ENCODE measurements around the gene FZD4. TPM values are rescaled to one million over a fixed set of nuclear protein-coding genes. Genes with fewer than 3 reads are reported as not detected.
A peak's percentile ranks its signal among the peaks of the same experiment; 100 is the strongest.

Gene FZD4
- total RNA-seq, 1 donor from 2014 or later = 4.7 TPM

DNA sequence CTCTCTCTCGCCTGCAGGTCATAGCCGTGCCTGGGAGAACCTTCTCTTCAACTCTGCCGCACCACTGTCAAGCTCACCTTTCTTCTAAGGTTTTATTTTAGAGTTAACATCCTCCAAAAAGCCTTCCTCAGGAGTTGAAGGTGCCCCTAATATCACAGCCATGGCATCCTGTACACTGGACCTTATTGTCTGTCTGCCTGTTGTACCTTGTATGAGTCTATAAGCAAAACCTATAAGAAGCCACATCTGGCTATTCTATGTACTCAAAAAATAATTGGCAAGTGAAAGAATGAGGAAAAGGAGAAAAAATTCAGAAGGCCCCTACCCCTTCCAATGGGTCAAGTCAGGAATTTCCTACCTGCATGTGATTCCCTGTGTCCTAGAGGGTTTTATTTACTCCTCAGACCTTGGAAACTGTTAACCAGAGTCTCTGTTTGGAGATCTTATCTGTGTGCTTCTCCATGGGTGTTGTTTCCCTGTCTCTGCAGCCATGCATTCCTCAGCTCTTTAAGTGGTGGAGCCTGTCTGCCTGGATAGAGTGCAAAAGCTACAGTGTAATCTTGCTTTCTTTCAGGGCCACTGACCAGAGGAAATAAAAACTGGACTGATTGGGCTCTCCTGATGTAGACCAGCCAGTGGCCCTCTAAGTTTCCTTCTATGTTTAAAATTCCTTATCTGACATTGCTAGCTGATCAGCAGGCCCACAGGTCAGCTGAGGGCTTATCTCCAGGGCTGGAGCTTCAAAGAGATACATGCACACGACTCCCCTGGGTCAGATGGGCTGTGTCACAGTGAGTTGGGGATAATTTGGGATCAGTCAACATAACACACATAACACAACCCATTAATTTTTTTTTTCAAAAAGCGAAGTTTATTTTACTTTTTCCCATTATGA lies 44.9 kb upstream of the FZD4 start:
- Mint-ChIP-seq H3K4me3 (ENCODE audit: unreplicated experiment) (no peak overlapping the region), H3K9me3 (ENCODE audit: unreplicated experiment) (no peaks in the 10 kb centered on the region), H3K36me3 (ENCODE audit: low read depth, unreplicated experiment) (no peaks in the 10 kb centered on the region), H3K4me1 (ENCODE audit: low read depth, unreplicated experiment) (peaks cover 14% of the 10 kb centered on the region), H3K27me3 (ENCODE audit: low read depth, unreplicated experiment) (no peaks in the 10 kb centered on the region), H3K27ac (ENCODE audit: unreplicated experiment) (peak overlapping the region; percentile 15)
- Histone ChIP-seq H3K4me3 (ENCODE audit: insufficient read depth, low read depth, low read length) (no peak overlapping the region), H3K27me3 (ENCODE audit: insufficient read depth, low read length) (no peaks in the 10 kb centered on the region), H2AFZ (ENCODE audit: low read depth, low read length) (no peak overlapping the region), H3K4me2 (ENCODE audit: low read length) (no peak overlapping the region), H3K9ac (ENCODE audit: low read length) (no peak overlapping the region), H3K4me1 (ENCODE audit: insufficient read depth, low read length) (no peaks in the 10 kb centered on the region), H4K20me1 (ENCODE audit: insufficient read depth, low read length) (no peaks in the 10 kb centered on the region), H3K79me2 (ENCODE audit: insufficient read depth, low read length) (no peaks in the 10 kb centered on the region), H3K36me3 (ENCODE audit: insufficient read depth, low read length) (no peaks in the 10 kb centered on the region), H3K9me3 (ENCODE audit: insufficient read depth, low read depth, low read length) (no peaks in the 10 kb centered on the region), H3K27ac (ENCODE audit: low read depth, low read length) (no peak overlapping the region)
- no peak for FAIRE-seq
- peak; percentile 49 for DNase-seq (ENCODE audit: low read depth)
- TF ChIP-seq, protein P1, sequence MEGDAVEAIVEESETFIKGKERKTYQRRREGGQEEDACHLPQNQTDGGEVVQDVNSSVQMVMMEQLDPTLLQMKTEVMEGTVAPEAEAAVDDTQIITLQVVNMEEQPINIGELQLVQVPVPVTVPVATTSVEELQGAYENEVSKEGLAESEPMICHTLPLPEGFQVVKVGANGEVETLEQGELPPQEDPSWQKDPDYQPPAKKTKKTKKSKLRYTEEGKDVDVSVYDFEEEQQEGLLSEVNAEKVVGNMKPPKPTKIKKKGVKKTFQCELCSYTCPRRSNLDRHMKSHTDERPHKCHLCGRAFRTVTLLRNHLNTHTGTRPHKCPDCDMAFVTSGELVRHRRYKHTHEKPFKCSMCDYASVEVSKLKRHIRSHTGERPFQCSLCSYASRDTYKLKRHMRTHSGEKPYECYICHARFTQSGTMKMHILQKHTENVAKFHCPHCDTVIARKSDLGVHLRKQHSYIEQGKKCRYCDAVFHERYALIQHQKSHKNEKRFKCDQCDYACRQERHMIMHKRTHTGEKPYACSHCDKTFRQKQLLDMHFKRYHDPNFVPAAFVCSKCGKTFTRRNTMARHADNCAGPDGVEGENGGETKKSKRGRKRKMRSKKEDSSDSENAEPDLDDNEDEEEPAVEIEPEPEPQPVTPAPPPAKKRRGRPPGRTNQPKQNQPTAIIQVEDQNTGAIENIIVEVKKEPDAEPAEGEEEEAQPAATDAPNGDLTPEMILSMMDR (IDR thresholded peaks at IDR 0.05; ENCODE audit: insufficient read depth, low read depth, low read length) = no peak
- TF ChIP-seq EZH2 (IDR thresholded peaks at IDR 0.05; ENCODE audit: insufficient read depth, low read length) = no peak

DNA sequence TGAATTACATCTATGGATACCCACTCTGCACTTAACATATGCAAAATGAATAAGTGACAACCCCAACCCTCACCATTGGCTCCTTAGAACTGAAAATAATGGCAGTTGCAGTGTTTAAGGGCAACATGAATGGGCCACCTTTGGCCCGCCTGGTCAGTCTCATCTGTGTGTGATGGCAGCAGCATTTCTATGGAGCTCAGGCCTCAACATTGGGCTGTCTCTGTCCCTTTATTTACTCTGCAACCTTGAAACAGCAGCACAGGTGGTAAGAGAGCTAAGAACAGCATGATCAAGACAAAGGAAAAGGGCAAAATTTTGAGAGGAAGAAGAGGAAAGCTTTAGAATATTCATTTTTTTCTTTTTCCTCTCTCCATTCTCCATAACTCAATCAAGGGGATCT lies 44.2 kb upstream of the FZD4 start:
- Mint-ChIP-seq H3K36me3 (ENCODE audit: low read depth, unreplicated experiment) (no peaks in the 10 kb centered on the region), H3K4me1 (ENCODE audit: low read depth, unreplicated experiment) (peaks cover 14% of the 10 kb centered on the region), H3K27me3 (ENCODE audit: low read depth, unreplicated experiment) (no peaks in the 10 kb centered on the region), H3K4me3 (ENCODE audit: unreplicated experiment) (no peak overlapping the region), H3K27ac (ENCODE audit: unreplicated experiment) (no peak overlapping the region), H3K9me3 (ENCODE audit: unreplicated experiment) (no peaks in the 10 kb centered on the region)
- no peak for TF ChIP-seq EZH2 (IDR thresholded peaks at IDR 0.05; ENCODE audit: insufficient read depth, low read length)
- TF ChIP-seq, protein P1 (IDR thresholded peaks at IDR 0.05; ENCODE audit: insufficient read depth, low read depth, low read length) = no peak
- H3K36me3 ChIP-seq (ENCODE audit: insufficient read depth, low read length) = no peaks in the 10 kb centered on the region
- H3K4me3 ChIP-seq (ENCODE audit: insufficient read depth, low read depth, low read length) = no peak overlapping the region
- H3K4me2 ChIP-seq (ENCODE audit: low read length) = no peak overlapping the region
- H3K27ac ChIP-seq (ENCODE audit: low read depth, low read length) = no peak overlapping the region
- no peak for DNase-seq (ENCODE audit: low read depth)
- H4K20me1 ChIP-seq (ENCODE audit: insufficient read depth, low read length) = no peaks in the 10 kb centered on the region
- H3K79me2 ChIP-seq (ENCODE audit: insufficient read depth, low read length) = no peaks in the 10 kb centered on the region
- H2AFZ ChIP-seq (ENCODE audit: low read depth, low read length) = no peak overlapping the region
- no peaks in the 10 kb centered on the region for H3K4me1 ChIP-seq (ENCODE audit: insufficient read depth, low read length)
- no peaks in the 10 kb centered on the region for H3K27me3 ChIP-seq (ENCODE audit: insufficient read depth, low read length)
- no peak overlapping the region for H3K9ac ChIP-seq (ENCODE audit: low read length)
- no peak for FAIRE-seq
- no peaks in the 10 kb centered on the region for H3K9me3 ChIP-seq (ENCODE audit: insufficient read depth, low read depth, low read length)
